HepG2 (cell line): Measurements from ENCODE around the gene MTMR10. TPM values are rescaled to one million over a fixed set of nuclear protein-coding genes. Genes with fewer than 3 reads are reported as not detected.

ENCODE experiments used
- ATAC-seq: fragments of 200-7000 bp; cut with Tn5 transposase; 3 replicates; pipeline ENCODE4 v1.9.1; 2020; ENCODE audit warnings: mild to moderate bottlenecking, moderate library complexity
- BruUV-seq: library from RNA; stranded (reverse); fragments of 400-500 nt; replicated peaks from 2 replicates; lab custom pipeline; 2021; lab: Mats Ljungman, UMichigan
- CTCF ChIA-PET: fragments of 300-600 bp; formaldehyde crosslinking; extraction: SDS; loops from one replicate; lab custom pipeline; 2021; ENCODE audit warnings: low total read pairs, inconsistent platforms, low intra/inter-chr PET ratio; lab: Yijun Ruan, JAX
- POLR2A ChIA-PET: fragments of 350-600 bp; sonication (Branson Sonifier 250); formaldehyde crosslinking; loops from one replicate; lab custom pipeline; 2020; ENCODE audit warnings: antibody characterized with exemption, inconsistent platforms; lab: Yijun Ruan, JAX
- DNase-seq: peaks from one replicate; pipeline ENCODE4 v3.0.0-alpha.2; 2015; ENCODE audit warnings: low spot score
- FAIRE-seq: peaks from 3 replicates; lab custom pipeline; 2011; peaks lifted over from hg19 to GRCh38; lab: Jason Lieb, UNC
- H2AFZ ChIP-seq: one replicate; pipeline ENCODE4 v1.6.1; 2011; ENCODE audit warnings: low read length, inconsistent platforms
- H3K27ac ChIP-seq: fragments of 300-600 bp; 3 replicates; pipeline ENCODE4 v1.8.0; 2011; ENCODE audit warnings: mixed run types, mild to moderate bottlenecking, mixed read lengths, low read length, inconsistent platforms; ENCODE audit not compliant: insufficient read depth; ENCODE audit errors: extremely low read length
- H3K27me3 ChIP-seq, 2 experiments: fragments of 200-600 bp in 1 of 2; 2 replicates in 1 of 2; 3 replicates in 1 of 2; pipeline versions ENCODE4 v1.6.0 to v1.8.0; 2011; ENCODE audit warnings: low read length in 2 of 2, mild to moderate bottlenecking in 2 of 2, moderate library complexity in 2 of 2, inconsistent platforms in 1 of 2; ENCODE audit not compliant: insufficient read depth in 2 of 2, control insufficient read depth in 1 of 2
- H3K36me3 ChIP-seq, 2 experiments: fragments of 200-600 bp in 1 of 2; replicated peaks in 1 of 2; 2 replicates in 1 of 2; 3 replicates in 1 of 2; pipeline versions ENCODE4 v1.5.1 to v1.8.0; 2011; ENCODE audit warnings: low read length in 2 of 2, inconsistent platforms in 1 of 2; ENCODE audit not compliant: insufficient read depth in 2 of 2, control insufficient read depth in 1 of 2
- H3K4me1 ChIP-seq: 2 replicates; pipeline ENCODE4 v1.5.1; 2012; ENCODE audit warnings: low read length, inconsistent platforms; ENCODE audit not compliant: insufficient read depth
- H3K4me2 ChIP-seq: 2 replicates; pipeline ENCODE4 v1.6.0; 2011; ENCODE audit warnings: low read depth, low read length, inconsistent platforms
- H3K4me3 ChIP-seq, 3 experiments: fragments of 200-600 bp in 1 of 3; sonication (generic), shearing (Covaris generic) in 1 of 3; replicated peaks in 1 of 3; 2 replicates each; pipeline ENCODE4 v1.5.1; 2011 to 2016; ENCODE audit warnings: low read length in 3 of 3, inconsistent platforms in 2 of 3, low read depth in 2 of 3, mild to moderate bottlenecking in 2 of 3, control low read depth in 1 of 3, mixed read lengths in 1 of 3; ENCODE audit not compliant: insufficient read depth in 1 of 3
- H3K79me2 ChIP-seq: one replicate; pipeline ENCODE4 v1.6.1; 2011; ENCODE audit warnings: low read length, inconsistent platforms; ENCODE audit not compliant: insufficient read depth
- H3K9ac ChIP-seq: 2 replicates; pipeline ENCODE4 v1.6.0; 2011; ENCODE audit warnings: mild to moderate bottlenecking, low read depth, low read length, inconsistent platforms; ENCODE audit not compliant: insufficient read depth
- H3K9me3 ChIP-seq: 2 replicates; pipeline ENCODE4 v1.5.1; 2012; ENCODE audit warnings: mild to moderate bottlenecking, low read length
- H4K20me1 ChIP-seq: 2 replicates; pipeline ENCODE4 v1.6.0; 2011; ENCODE audit warnings: inconsistent platforms, mild to moderate bottlenecking, low read length, moderate library complexity; ENCODE audit not compliant: insufficient read depth
- CHCHD3 ChIP-seq: sonication (generic); formaldehyde crosslinking; IDR thresholded peaks from 2 replicates; pipeline ENCODE4 v1.8.0; 2022; ENCODE audit warnings: mild to moderate bottlenecking, missing genetic modification reagents, moderate library complexity
- GZF1 ChIP-seq: sonication (generic); formaldehyde crosslinking; IDR thresholded peaks from 2 replicates; pipeline ENCODE4 v1.5.1; 2020; ENCODE audit warnings: mild to moderate bottlenecking, missing genetic modification reagents
- MAF1 ChIP-seq: sonication (generic); formaldehyde crosslinking; IDR thresholded peaks from 2 replicates; pipeline ENCODE4 v1.5.0; 2020; ENCODE audit warnings: missing genetic modification reagents, borderline replicate concordance
- PAF1 ChIP-seq: IDR thresholded peaks from 2 replicates; pipeline ENCODE4 v1.6.1; 2016; ENCODE audit warnings: missing genetic modification reagents, missing compliant biosample characterization
- TCF7L2 ChIP-seq: IDR thresholded peaks from 2 replicates; pipeline ENCODE4 v1.6.1; 2011; ENCODE audit warnings: mild to moderate bottlenecking, low read depth, low read length, moderate library complexity
- TOE1 ChIP-seq: sonication (generic); formaldehyde crosslinking; IDR thresholded peaks from 2 replicates; pipeline ENCODE4 v1.4.0; 2020; ENCODE audit warnings: mild to moderate bottlenecking, missing genetic modification reagents
- WIZ ChIP-seq: sonication (generic); formaldehyde crosslinking; IDR thresholded peaks from 2 replicates; pipeline ENCODE4 v1.5.1; 2020; ENCODE audit warnings: mild to moderate bottlenecking, missing genetic modification reagents
- YEATS4 ChIP-seq: sonication (generic); formaldehyde crosslinking; IDR thresholded peaks from 2 replicates; pipeline ENCODE4 v1.4.0; 2020; ENCODE audit warnings: missing genetic modification reagents, borderline replicate concordance
- WGBS: methylation state at CpG from one replicate; pipeline ENCODE4 v1.1.6; 2017; ENCODE audit warnings: low lambda C conversion rate; 5-methylcytosine and 5-hydroxymethylcytosine counted together
- in situ Hi-C: cut with HindIII; loops from 2 replicates; pipeline ENCODE4 v1.10.0; 2017; ENCODE audit warnings: low pct_unique_long_range_greater_than_20kb; ENCODE audit not compliant: extremely low pct_ligation_motif_present
- intact Hi-C: fragments of 100-400 bp; cut with micrococcal nuclease; formaldehyde crosslinking; loops from one replicate; pipeline ENCODE4 v1.10.0; 2022; ENCODE audit not compliant: unreplicated experiment
- polyA plus RNA-seq, 8 experiments: library from polyadenylated mRNA; depleted of rRNA in 3 of 8; stranded (reverse) in 7 of 8; unstranded in 1 of 8; fragments of >200 nt; fragmentation: Illumina TruSeq in 4 of 8; extraction: Trizol in 4 of 8; gene quantifications; 2 replicates each; pipeline versions ENCODE4 v1.2.1 to v1.2.3, GENCODE V29; 2011 to 2016; ENCODE audit warnings: low read depth in 4 of 8, missing spikeins in 1 of 8, mixed read lengths in 1 of 8; ENCODE audit not compliant: insufficient read depth in 1 of 8
- total RNA-seq, 5 experiments: library from RNA; depleted of rRNA; stranded (reverse); fragments of >200 nt; fragmentation: Illumina TruSeq; extraction: Trizol; gene quantifications; 2 replicates each; pipeline ENCODE4 v1.2.3, GENCODE V29; 2016; ENCODE audit warnings: low read depth in 1 of 5

The MTMR10 gene
- total and polyA plus RNA-seq, 2 of the 13 experiments (the other 11 are each of a cell fraction or from before 2014, with no cell fraction given): 10.2 to 17.4 TPM

GRCh38 chr15:31001702-31002101, 10.3 kb upstream of the MTMR10 start:
- in situ Hi-C loops: no loop called here
- H3K4me1 ChIP-seq: no peaks in the 10 kb centered on the region
- no peak overlapping the region for H3K4me3 ChIP-seq
- H2AFZ ChIP-seq: no peak overlapping the region
- POLR2A ChIA-PET: no interaction called here
- no peak overlapping the region for H3K9ac ChIP-seq
- no peaks in the 10 kb centered on the region for H3K79me2 ChIP-seq
- intact Hi-C loops: no loop called here
- DNase-seq (no peak), FAIRE-seq (no peak), ATAC-seq (no peak)
- peaks cover 0 to 4% of the 10 kb centered on the region in 2 experiments; a peak in 3 of 5 replicates for H3K27me3 ChIP-seq
- H4K20me1 ChIP-seq: no peaks in the 10 kb centered on the region
- 56% methylated on average over 3 of the region's 3 CpGs for WGBS
- no peak for TF ChIP-seq PAF1 (CRISPR knock-in tag)
- no peak for TF ChIP-seq MAF1
- TF ChIP-seq YEATS4 (CRISPR knock-in tag): no peak
- no peak for TF ChIP-seq CHCHD3 (CRISPR knock-in tag)
- TF ChIP-seq GZF1 (CRISPR knock-in tag): no peak
- TF ChIP-seq TCF7L2: no peak
- no peak overlapping the region for H3K27ac ChIP-seq
- no peaks in the 10 kb centered on the region for H3K9me3 ChIP-seq
- no peaks in the 10 kb centered on the region for H3K36me3 ChIP-seq
- CTCF ChIA-PET: no interaction called here
- no TSS peak for BruUV-seq
- H3K4me2 ChIP-seq: no peak overlapping the region

- Histone ChIP-seq H3K4me2 (no peak overlapping the region), H3K36me3 (no peaks in the 10 kb centered on the region), H3K9ac (no peak overlapping the region), H4K20me1 (no peaks in the 10 kb centered on the region), H3K27me3 (peaks cover 0 to 4% of the 10 kb centered on the region in 2 experiments; a peak in 3 of 5 replicates), H2AFZ (no peak overlapping the region), H3K4me1 (no peaks in the 10 kb centered on the region), H3K79me2 (no peaks in the 10 kb centered on the region), H3K27ac (no peak overlapping the region), H3K4me3 (no peak overlapping the region), H3K9me3 (no peaks in the 10 kb centered on the region)
- WGBS: 44% methylated on average over 3 of the region's 3 CpGs
- CTCF ChIA-PET: no interaction called here
- POLR2A ChIA-PET: no interaction called here
- intact Hi-C loops (loop anchor here (10.0 kb wide), 2 partner anchors 95 to 125 kb away; partner anchors contain the start of gene FAN1), in situ Hi-C loops (loop anchor here (25.0 kb wide), 1 partner anchor 138 kb away; no protein-coding TSS in a partner anchor)
- FAIRE-seq (no peak), DNase-seq (no peak), ATAC-seq (no peak)
- BruUV-seq: no TSS peak
- no peak for TF ChIP-seq TOE1 (CRISPR knock-in tag)
- no peak for TF ChIP-seq WIZ
Measured at GRCh38 chr15:30999729-31000128, 8.3 kb upstream of the MTMR10 start.
